Measurements from ENCODE around the gene APBA2. TPM values are rescaled to one million over a fixed set of nuclear protein-coding genes. Genes with fewer than 3 reads are reported as not detected.

Gene APBA2
- total RNA-seq, 2 experiments from 2014 or later: 30.8 to 32.0 TPM

DNA sequence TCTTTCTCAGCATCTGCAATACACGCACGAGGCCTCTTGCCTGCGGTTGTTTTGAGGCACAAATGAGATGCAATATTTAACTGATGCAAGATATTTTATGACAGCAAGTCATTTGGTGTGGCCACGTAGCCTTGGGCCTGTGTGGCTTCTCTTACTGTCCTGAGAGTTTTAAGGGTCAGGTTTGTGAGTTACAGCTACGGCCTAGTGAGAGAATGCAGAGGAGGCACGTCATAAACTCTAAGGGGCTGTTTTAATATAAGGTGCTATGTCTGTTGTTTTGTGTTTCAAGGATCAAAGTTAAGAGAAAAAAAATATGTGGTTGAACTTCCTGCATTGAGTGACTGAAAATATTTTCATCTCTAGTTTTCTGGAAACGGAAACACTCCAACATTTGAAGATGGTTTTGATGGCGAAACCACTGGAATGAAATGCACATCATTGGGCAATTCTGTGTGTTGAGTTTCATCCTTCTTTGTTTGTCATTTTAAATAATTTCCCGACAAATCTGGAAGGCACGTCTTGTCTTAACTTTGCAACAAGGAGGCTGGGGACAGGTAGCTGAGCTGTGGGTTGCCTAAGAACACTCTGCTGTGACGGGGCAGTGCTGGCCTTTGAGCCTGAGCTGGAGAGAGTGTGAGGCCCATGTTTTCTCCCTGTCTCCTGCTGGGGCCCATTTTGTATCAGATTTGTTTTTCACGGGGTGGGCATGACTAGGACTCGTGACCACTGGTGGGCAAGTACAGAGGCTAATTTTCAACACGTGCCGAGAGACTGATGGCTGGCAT, 5.1 kb downstream of the APBA2 start:
- Mint-ChIP-seq H3K27me3 (no peaks in the 10 kb centered on the region), H3K9me3 (no peaks in the 10 kb centered on the region), H3K4me1 (ENCODE audit: low read depth) (peaks cover 70% of the 10 kb centered on the region), H3K4me3 (peak overlapping the region; percentile 39), H3K36me3 (ENCODE audit: low read depth) (no peaks in the 10 kb centered on the region), H3K27ac (peak overlapping the region; percentile 92)
- POLR2A ChIA-PET: interaction anchor here (0.6 to 1.4 kb wide), 4 partner anchors 8 to 197 kb away, joined by 3 read pairs; no protein-coding TSS in a partner anchor
- intact Hi-C loops (cut with micrococcal nuclease): no loop called here
- DNase-seq (peak; percentile 60), ATAC-seq (peak; percentile 60)
- CTCF ChIA-PET: interaction anchor here (0.6 to 1.6 kb wide), 7 partner anchors 8 to 211 kb away, joined by 3 to 5 read pairs (median 3); no protein-coding TSS in a partner anchor
- TF ChIP-seq, protein P1, sequence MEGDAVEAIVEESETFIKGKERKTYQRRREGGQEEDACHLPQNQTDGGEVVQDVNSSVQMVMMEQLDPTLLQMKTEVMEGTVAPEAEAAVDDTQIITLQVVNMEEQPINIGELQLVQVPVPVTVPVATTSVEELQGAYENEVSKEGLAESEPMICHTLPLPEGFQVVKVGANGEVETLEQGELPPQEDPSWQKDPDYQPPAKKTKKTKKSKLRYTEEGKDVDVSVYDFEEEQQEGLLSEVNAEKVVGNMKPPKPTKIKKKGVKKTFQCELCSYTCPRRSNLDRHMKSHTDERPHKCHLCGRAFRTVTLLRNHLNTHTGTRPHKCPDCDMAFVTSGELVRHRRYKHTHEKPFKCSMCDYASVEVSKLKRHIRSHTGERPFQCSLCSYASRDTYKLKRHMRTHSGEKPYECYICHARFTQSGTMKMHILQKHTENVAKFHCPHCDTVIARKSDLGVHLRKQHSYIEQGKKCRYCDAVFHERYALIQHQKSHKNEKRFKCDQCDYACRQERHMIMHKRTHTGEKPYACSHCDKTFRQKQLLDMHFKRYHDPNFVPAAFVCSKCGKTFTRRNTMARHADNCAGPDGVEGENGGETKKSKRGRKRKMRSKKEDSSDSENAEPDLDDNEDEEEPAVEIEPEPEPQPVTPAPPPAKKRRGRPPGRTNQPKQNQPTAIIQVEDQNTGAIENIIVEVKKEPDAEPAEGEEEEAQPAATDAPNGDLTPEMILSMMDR (IDR thresholded peaks at IDR 0.05): no peak

DNA sequence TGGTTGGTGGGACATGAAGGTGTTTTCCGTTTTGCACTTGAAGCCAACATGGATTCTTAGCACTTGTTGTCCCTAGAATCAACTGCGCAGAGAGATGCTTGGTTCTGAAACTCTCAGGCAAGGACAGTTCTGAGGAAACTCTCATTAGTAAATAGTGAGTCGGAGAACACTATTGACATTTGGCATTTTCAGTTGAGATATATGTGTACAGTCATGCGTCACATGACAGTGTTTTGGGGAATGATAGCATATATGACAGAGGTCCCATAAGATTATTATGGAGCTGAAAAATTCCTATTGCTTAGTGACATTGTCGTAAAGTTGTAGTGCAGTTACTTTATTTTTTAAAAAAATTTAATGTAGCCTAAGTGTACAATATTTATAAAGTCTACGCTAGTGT, 5.8 kb downstream of the APBA2 start:
- no peak for DNase-seq
- H3K4me3 Mint-ChIP-seq: no peak overlapping the region
- CTCF ChIA-PET: interaction anchor here (0.6 to 1.6 kb wide), 4 partner anchors 8 to 44 kb away, joined by 3 to 4 read pairs (median 4); no protein-coding TSS in a partner anchor
- no peaks in the 10 kb centered on the region for H3K27me3 Mint-ChIP-seq
- no peaks in the 10 kb centered on the region for H3K9me3 Mint-ChIP-seq
- H3K27ac Mint-ChIP-seq: peak overlapping the region; percentile 92
- POLR2A ChIA-PET: interaction anchor here (0.6 to 1.4 kb wide), 3 partner anchors 28 to 196 kb away, joined by 3 read pairs; no protein-coding TSS in a partner anchor
- TF ChIP-seq, protein P1 (IDR thresholded peaks at IDR 0.05): no peak
- peaks cover 73% of the 10 kb centered on the region for H3K4me1 Mint-ChIP-seq (ENCODE audit: low read depth)
- no peaks in the 10 kb centered on the region for H3K36me3 Mint-ChIP-seq (ENCODE audit: low read depth)
- no peak for ATAC-seq
- intact Hi-C loops (cut with micrococcal nuclease): no loop called here

DNA sequence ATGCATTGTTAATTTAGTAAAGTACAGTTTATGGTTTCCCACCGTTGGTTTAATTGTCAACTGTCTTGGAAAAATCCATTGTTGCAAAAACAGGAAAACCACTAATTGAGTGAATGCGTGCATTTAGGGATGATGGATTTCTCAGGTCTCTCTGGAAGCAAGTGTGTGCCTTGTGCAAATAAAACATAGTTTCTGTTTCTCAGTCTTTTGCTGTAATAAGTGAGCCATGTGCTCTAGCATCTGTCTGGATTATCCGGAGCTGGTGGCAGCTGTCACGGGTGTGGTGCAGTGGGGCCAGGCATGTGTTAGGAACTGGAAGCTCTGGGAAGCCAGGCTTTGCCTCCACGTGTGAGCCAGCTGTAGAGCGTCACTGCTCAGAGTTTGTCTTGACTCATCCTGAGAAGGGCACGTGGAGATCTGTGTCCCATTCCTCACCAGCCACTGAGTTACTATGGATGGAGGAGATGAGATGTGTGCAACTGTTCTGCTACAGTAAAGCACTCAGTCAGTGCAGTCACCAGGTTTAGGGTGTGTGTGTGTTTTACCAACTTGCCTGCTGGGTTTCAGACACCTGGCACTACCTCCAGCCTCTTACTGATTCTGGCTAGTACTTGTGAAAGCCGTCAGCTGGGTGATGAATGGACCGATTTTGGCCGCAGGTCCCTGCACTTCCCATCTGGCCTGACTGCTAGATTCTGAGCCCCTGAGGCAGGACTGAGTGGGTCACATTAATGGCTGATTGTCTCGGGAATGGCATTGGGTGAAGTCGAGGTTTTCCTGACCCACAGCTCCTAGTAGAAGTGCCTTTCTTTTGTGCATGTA, 7.2 kb downstream of the APBA2 start:
- H3K36me3 Mint-ChIP-seq (ENCODE audit: low read depth): peaks cover 3% of the 10 kb centered on the region
- TF ChIP-seq, protein P1 (IDR thresholded peaks at IDR 0.05): no peak
- intact Hi-C loops (cut with micrococcal nuclease): no loop called here
- DNase-seq (no peak), ATAC-seq (no peak)
- no peaks in the 10 kb centered on the region for H3K9me3 Mint-ChIP-seq
- H3K4me1 Mint-ChIP-seq (ENCODE audit: low read depth): peaks cover 78% of the 10 kb centered on the region
- peak overlapping the region; percentile 41 for H3K27ac Mint-ChIP-seq
- ChIA-PET CTCF (interaction anchor here (1.5 to 1.6 kb wide), 2 partner anchors 42 to 43 kb away, joined by 3 to 4 read pairs; no protein-coding TSS in a partner anchor), POLR2A (interaction anchor here (1.1 kb wide), 1 partner anchor 28 kb away, joined by 3 read pairs; no protein-coding TSS in a partner anchor)
- no peak overlapping the region for H3K4me3 Mint-ChIP-seq
- no peaks in the 10 kb centered on the region for H3K27me3 Mint-ChIP-seq

DNA sequence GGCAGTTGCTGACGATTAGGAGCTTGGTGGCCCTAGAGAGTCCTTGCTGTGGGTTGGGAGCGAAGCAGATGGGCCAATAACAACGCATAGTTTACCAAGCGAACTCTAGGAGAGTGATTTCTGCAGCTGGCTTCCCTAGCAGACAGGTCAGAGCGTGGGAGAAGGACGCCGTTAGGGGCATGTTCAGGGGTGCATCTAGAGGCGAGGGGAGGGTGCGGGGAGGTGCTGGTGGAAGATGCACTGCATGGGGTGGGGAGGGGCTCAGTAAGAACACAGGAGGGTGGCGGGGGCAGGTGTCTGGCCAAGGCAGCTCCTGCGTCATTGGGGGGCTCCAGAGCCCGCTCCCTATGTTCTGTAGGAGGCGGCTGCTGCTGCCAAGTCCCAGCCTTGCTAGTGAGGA, 8.9 kb downstream of the APBA2 start:
- Mint-ChIP-seq H3K27ac (no peak overlapping the region), H3K4me1 (ENCODE audit: low read depth) (peaks cover 80% of the 10 kb centered on the region), H3K27me3 (no peaks in the 10 kb centered on the region), H3K4me3 (no peak overlapping the region), H3K36me3 (ENCODE audit: low read depth) (peaks cover 3% of the 10 kb centered on the region), H3K9me3 (no peaks in the 10 kb centered on the region)
- TF ChIP-seq, protein P1 (IDR thresholded peaks at IDR 0.05): no peak
- CTCF ChIA-PET: interaction anchor here (1.5 to 1.6 kb wide), 2 partner anchors 40 to 41 kb away, joined by 3 to 4 read pairs; no protein-coding TSS in a partner anchor
- POLR2A ChIA-PET: no interaction called here
- intact Hi-C loops (cut with micrococcal nuclease): no loop called here
- ATAC-seq (no peak), DNase-seq (no peak)
